ENCODE data around the gene ACTL7A. TPM values are rescaled to one million over a fixed set of nuclear protein-coding genes. Genes with fewer than 3 reads are reported as not detected.

The ACTL7A gene
- polyA plus RNA-seq, 1 donor (not counting 4 experiments of a cell fraction or from before 2014, with no cell fraction given): not detected

DNA sequence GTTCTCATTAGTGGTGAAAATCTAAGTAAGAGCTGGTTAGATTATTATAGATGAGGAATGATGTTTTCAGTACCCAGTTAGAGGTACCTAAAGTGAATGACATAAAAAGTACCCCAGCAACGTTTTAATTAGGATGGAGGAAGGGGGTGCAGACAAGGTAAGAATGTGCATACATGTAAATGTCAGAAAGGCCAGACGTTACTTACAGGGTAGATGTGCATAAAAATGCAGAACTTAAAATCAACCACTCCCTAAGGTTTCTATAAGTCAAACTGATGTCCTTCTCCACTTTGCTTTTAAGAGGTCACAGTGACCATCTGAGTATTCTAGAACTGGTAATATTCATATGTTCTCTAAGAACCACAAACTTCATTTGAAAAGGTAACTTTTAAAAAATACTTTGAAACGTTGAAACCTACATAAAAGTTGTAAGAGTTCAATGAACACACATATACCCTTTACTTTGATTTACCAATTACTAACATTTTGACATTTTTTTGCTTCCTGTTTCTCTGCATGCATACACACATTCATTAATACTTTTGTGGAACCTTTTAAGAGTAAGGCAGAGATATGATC, 18.8 kb downstream of the ACTL7A start:
- H3K36me3 ChIP-seq (ENCODE audit: control insufficient read depth in 2 of 2, extremely low read depth in 1 of 2, insufficient read depth in 2 of 2, low read length in 2 of 2): peaks cover 19 to 28% of the 10 kb centered on the region in 2 experiments
- no peaks in the 10 kb centered on the region for H4K20me1 ChIP-seq (ENCODE audit: control insufficient read depth, extremely low read depth, insufficient read depth, low read length)
- TF ChIP-seq, protein P1, sequence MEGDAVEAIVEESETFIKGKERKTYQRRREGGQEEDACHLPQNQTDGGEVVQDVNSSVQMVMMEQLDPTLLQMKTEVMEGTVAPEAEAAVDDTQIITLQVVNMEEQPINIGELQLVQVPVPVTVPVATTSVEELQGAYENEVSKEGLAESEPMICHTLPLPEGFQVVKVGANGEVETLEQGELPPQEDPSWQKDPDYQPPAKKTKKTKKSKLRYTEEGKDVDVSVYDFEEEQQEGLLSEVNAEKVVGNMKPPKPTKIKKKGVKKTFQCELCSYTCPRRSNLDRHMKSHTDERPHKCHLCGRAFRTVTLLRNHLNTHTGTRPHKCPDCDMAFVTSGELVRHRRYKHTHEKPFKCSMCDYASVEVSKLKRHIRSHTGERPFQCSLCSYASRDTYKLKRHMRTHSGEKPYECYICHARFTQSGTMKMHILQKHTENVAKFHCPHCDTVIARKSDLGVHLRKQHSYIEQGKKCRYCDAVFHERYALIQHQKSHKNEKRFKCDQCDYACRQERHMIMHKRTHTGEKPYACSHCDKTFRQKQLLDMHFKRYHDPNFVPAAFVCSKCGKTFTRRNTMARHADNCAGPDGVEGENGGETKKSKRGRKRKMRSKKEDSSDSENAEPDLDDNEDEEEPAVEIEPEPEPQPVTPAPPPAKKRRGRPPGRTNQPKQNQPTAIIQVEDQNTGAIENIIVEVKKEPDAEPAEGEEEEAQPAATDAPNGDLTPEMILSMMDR (optimal IDR thresholded peaks at IDR 0.05 in 1 of 3, IDR thresholded peaks at IDR 0.05 in 1 of 3, conservative IDR thresholded peaks at IDR 0.05 in 1 of 3; ENCODE audit: extremely low read depth in 1 of 3, insufficient read depth in 2 of 3, low read length in 3 of 3): no peak
- no peak for TF ChIP-seq EZH2 (IDR thresholded peaks at IDR 0.05; ENCODE audit: low read length)
- peaks cover 7% of the 10 kb centered on the region for H3K4me1 ChIP-seq (ENCODE audit: control insufficient read depth, extremely low read depth, insufficient read depth, low read length)
- no peak for DNase-seq (ENCODE audit: low read depth, low spot score)
- no peak overlapping the region for H3K27ac ChIP-seq (ENCODE audit: control insufficient read depth, insufficient read depth, low read length)
- no peaks in the 10 kb centered on the region for H3K9me3 ChIP-seq (ENCODE audit: control insufficient read depth, low read depth, low read length)
- H3K27me3 ChIP-seq (ENCODE audit: control insufficient read depth, extremely low read depth, insufficient read depth, low read length): no peaks in the 10 kb centered on the region
- H3K79me2 ChIP-seq (ENCODE audit: control insufficient read depth, insufficient read depth, low read length): no peaks in the 10 kb centered on the region
- no peak overlapping the region for H2AFZ ChIP-seq (ENCODE audit: control insufficient read depth, low read length)
- no peak overlapping the region for H3K4me3 ChIP-seq (ENCODE audit: control insufficient read depth in 2 of 3, extremely low read depth in 1 of 3, insufficient read depth in 2 of 3, low read depth in 1 of 3, low read length in 3 of 3)
- H3K4me2 ChIP-seq (ENCODE audit: control insufficient read depth, extremely low read depth, insufficient read depth, low read depth, low read length): no peak overlapping the region
- no peak overlapping the region for H3K9ac ChIP-seq (ENCODE audit: control insufficient read depth, extremely low read depth, insufficient read depth, low read length)
- FAIRE-seq: no peak
- dilution Hi-C loops (cut with MboI; ENCODE audit: extremely low pct_ligation_motif_present, low sequenced_read_pairs): no loop called here
- no peaks in the 10 kb centered on the region for H3K9me1 ChIP-seq (ENCODE audit: control insufficient read depth, extremely low read depth, insufficient read depth, low read length)

DNA sequence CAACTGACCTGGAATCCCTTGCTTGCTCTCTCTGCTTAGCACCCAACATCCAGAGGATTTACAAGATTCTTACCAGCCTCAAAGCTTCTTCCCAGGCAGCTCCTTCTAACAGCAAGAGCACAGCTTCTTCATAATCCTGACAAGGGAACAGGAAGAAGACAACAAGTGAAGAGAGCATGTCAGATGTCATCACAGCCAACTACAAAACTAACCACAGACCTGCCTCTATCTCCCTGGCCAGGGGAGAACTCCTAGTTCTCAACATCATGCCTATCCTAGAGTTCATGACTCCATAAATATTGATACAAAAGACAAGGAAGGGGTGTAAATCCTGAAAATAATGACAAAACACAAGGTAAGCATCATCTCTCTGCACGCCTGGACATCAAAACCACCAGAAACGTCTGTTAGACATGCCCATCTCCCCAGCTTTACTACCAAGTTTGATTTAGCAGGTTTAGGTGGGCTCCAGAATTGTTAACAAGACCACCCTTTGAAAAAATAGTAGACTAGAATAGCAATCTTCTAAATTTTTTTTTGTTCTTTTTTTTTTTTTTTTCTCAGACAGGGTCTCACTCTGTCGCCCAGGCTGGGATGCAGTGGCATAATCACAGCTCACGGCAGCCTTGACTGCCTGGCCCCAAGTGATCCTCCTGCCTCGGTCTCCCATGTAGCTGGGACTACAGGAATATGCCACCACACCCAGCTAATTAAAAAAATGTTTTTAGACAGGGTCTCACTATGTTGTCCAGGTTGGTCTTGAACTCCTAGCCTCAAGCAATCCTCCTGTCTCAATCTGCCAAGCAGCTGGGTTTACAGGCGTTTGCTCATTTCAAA, 20.2 kb downstream of the ACTL7A start:
- DNase-seq (ENCODE audit: low read depth, low spot score): no peak
- peaks cover 18 to 28% of the 10 kb centered on the region in 2 experiments for H3K36me3 ChIP-seq (ENCODE audit: control insufficient read depth in 2 of 2, extremely low read depth in 1 of 2, insufficient read depth in 2 of 2, low read length in 2 of 2)
- dilution Hi-C loops (cut with MboI; ENCODE audit: extremely low pct_ligation_motif_present, low sequenced_read_pairs): no loop called here

More for the DNA sequence above, 20.2 kb downstream of the ACTL7A start:
- Histone ChIP-seq H3K9ac (ENCODE audit: control insufficient read depth, extremely low read depth, insufficient read depth, low read length) (no peak overlapping the region), H3K9me1 (ENCODE audit: control insufficient read depth, extremely low read depth, insufficient read depth, low read length) (no peaks in the 10 kb centered on the region), H3K4me1 (ENCODE audit: control insufficient read depth, extremely low read depth, insufficient read depth, low read length) (peaks cover 13% of the 10 kb centered on the region), H2AFZ (ENCODE audit: control insufficient read depth, low read length) (no peak overlapping the region), H3K27ac (ENCODE audit: control insufficient read depth, insufficient read depth, low read length) (no peak overlapping the region), H3K9me3 (ENCODE audit: control insufficient read depth, low read depth, low read length) (no peaks in the 10 kb centered on the region), H4K20me1 (ENCODE audit: control insufficient read depth, extremely low read depth, insufficient read depth, low read length) (no peaks in the 10 kb centered on the region), H3K79me2 (ENCODE audit: control insufficient read depth, insufficient read depth, low read length) (no peaks in the 10 kb centered on the region), H3K4me2 (ENCODE audit: control insufficient read depth, extremely low read depth, insufficient read depth, low read depth, low read length) (no peak overlapping the region), H3K27me3 (ENCODE audit: control insufficient read depth, extremely low read depth, insufficient read depth, low read length) (no peaks in the 10 kb centered on the region), H3K4me3 (ENCODE audit: control insufficient read depth in 2 of 3, extremely low read depth in 1 of 3, insufficient read depth in 2 of 3, low read depth in 1 of 3, low read length in 3 of 3) (no peak overlapping the region)
- TF ChIP-seq, protein P1 (optimal IDR thresholded peaks at IDR 0.05 in 1 of 3, IDR thresholded peaks at IDR 0.05 in 1 of 3, conservative IDR thresholded peaks at IDR 0.05 in 1 of 3; ENCODE audit: extremely low read depth in 1 of 3, insufficient read depth in 2 of 3, low read length in 3 of 3): no peak
- FAIRE-seq: no peak

Data from keratinocyte (primary cell).